HepG2 (cell line): ENCODE measurements around the gene XXYLT1.

Experiments used
- GMEB1 ChIP-seq: sonication (generic); formaldehyde crosslinking; IDR thresholded peaks from 2 replicates; pipeline ENCODE4 v1.5.1; 2020; ENCODE audit warnings: missing genetic modification reagents, mild to moderate bottlenecking, borderline replicate concordance
- HNRNPUL1 ChIP-seq: fragments of 200-400 bp; formaldehyde crosslinking; IDR thresholded peaks from 2 replicates; pipeline ENCODE4 v1.6.1; 2017; ENCODE audit warnings: low read depth, mild to moderate bottlenecking, low read length, moderate library complexity
- JUND ChIP-seq: sonication (generic); formaldehyde crosslinking; IDR thresholded peaks from 2 replicates; pipeline ENCODE4 v1.8.0; 2022; ENCODE audit warnings: mild to moderate bottlenecking, missing genetic modification reagents
- POLR2A ChIP-seq, 2 experiments: IDR thresholded peaks; 2 replicates each; pipeline ENCODE4 v1.6.1; 2011; ENCODE audit warnings: low read depth in 2 of 2, low read length in 2 of 2, mild to moderate bottlenecking in 1 of 2, moderate library complexity in 1 of 2; ENCODE audit not compliant: insufficient read depth in 1 of 2
- POLR2AphosphoS5 ChIP-seq: IDR thresholded peaks from 2 replicates; pipeline ENCODE4 v1.6.1; 2012; ENCODE audit warnings: low read depth, low read length
- POLR2G ChIP-seq: fragments of 200-400 bp; formaldehyde crosslinking; IDR thresholded peaks from 2 replicates; pipeline ENCODE4 v1.6.1; 2018; ENCODE audit warnings: mild to moderate bottlenecking, low read depth, low read length, moderate library complexity
- RNF2 ChIP-seq: fragments of 450-650 bp; conservative IDR thresholded peaks from 2 replicates; pipeline ENCODE4 v1.6.1; 2016; ENCODE audit warnings: low read depth
- SMARCC2 ChIP-seq: fragments of 450-650 bp; IDR thresholded peaks from 2 replicates; pipeline ENCODE4 v1.6.1; 2017; ENCODE audit warnings: antibody characterized with exemption, mild to moderate bottlenecking
- TEAD2 ChIP-seq: sonication (generic); formaldehyde crosslinking; IDR thresholded peaks from 2 replicates; pipeline ENCODE4 v1.9.0; 2021; ENCODE audit warnings: missing genetic modification reagents
- ZKSCAN1 ChIP-seq: fragments of 150-350 bp; IDR thresholded peaks from 2 replicates; pipeline ENCODE4 v1.6.1; 2014; ENCODE audit warnings: low read length
- ZNF432 ChIP-seq: sonication (generic); formaldehyde crosslinking; IDR thresholded peaks from 2 replicates; pipeline ENCODE4 v1.5.0; 2020; ENCODE audit warnings: missing genetic modification reagents, mild to moderate bottlenecking, borderline replicate concordance
- ZNF7 ChIP-seq: IDR thresholded peaks from 2 replicates; pipeline ENCODE4 v1.6.1; 2016; ENCODE audit warnings: missing biosample characterization, missing genetic modification reagents
- ZNF772 ChIP-seq: sonication (generic); formaldehyde crosslinking; IDR thresholded peaks from 2 replicates; pipeline ENCODE4 v1.5.0; 2020; ENCODE audit warnings: mild to moderate bottlenecking, missing genetic modification reagents
- TF ChIP-seq, protein P1 (sequence below): sonication (generic); formaldehyde crosslinking; IDR thresholded peaks from 2 replicates; pipeline ENCODE4 v1.4.0; 2020; ENCODE audit warnings: mild to moderate bottlenecking, missing genetic modification reagents

GRCh38 chr3:195249057-195249770, 21.7 kb downstream of the XXYLT1 start:
- no peak for TF ChIP-seq TEAD2 (CRISPR knock-in tag)
- TF ChIP-seq SMARCC2: no peak
- no peak for TF ChIP-seq POLR2AphosphoS5
- TF ChIP-seq GMEB1 (CRISPR knock-in tag): no peak
- no peak for TF ChIP-seq HNRNPUL1
- TF ChIP-seq RNF2: no peak
- TF ChIP-seq POLR2A (IDR thresholded peaks at IDR 0.05; ENCODE audit: insufficient read depth in 1 of 2, low read depth in 2 of 2, low read length in 2 of 2): no peak
- TF ChIP-seq, protein P1, sequence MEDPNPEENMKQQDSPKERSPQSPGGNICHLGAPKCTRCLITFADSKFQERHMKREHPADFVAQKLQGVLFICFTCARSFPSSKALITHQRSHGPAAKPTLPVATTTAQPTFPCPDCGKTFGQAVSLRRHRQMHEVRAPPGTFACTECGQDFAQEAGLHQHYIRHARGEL: no peak
- no peak for TF ChIP-seq ZNF7 (CRISPR knock-in tag)
- no peak for TF ChIP-seq ZKSCAN1
- TF ChIP-seq ZNF432: no peak
- TF ChIP-seq POLR2G: no peak
- no peak for TF ChIP-seq JUND (CRISPR knock-in tag)
- no peak for TF ChIP-seq ZNF772
